ENCODE data around the gene CDC42EP4.

CDC42EP4 gene

GRCh38 chr17:73247726-73248125, 64.1 kb downstream of the CDC42EP4 start:
- no peak for DNase-seq

GRCh38 chr17:73240561-73240960, 71.2 kb downstream of the CDC42EP4 start:
- no peak for DNase-seq

- no peak for DNase-seq
Observed at GRCh38 chr17:73237714-73238113, 74.1 kb downstream of the CDC42EP4 start.

GRCh38 chr17:73234736-73235135, 77.1 kb downstream of the CDC42EP4 start:
- no peak for DNase-seq

Data from central memory CD4-positive, alpha-beta T cell (primary cell).